ENCODE results near the gene C20orf144. TPM values are rescaled to one million over a fixed set of nuclear protein-coding genes. Genes with fewer than 3 reads are reported as not detected.
"Not testable (repeated sequence)": the region's sequence is repeated elsewhere in the genome, so short reads cannot be mapped to it uniquely, and the experiment has no call there.

Gene C20orf144
- total RNA-seq, 1 donor from 2014 or later = 0.27 TPM

GRCh38 chr20:33644313-33645071 lies 17.6 kb upstream of the C20orf144 start:
- DNase-seq (ENCODE audit: low spot score) = no peak
- Mint-ChIP-seq H3K4me1 (ENCODE audit: low read depth) (peaks cover 10% of the 10 kb centered on the region), H3K27me3 (ENCODE audit: low read depth) (no peaks in the 10 kb centered on the region), H3K27ac (no peak overlapping the region), H3K4me3 (ENCODE audit: low read depth) (no peak overlapping the region), H3K9me3 (no peaks in the 10 kb centered on the region), H3K36me3 (ENCODE audit: low read depth) (peaks cover 36% of the 10 kb centered on the region)
- intact Hi-C loops (cut with micrococcal nuclease) = no loop called here

GRCh38 chr20:33645072-33645358 lies 17.1 kb upstream of the C20orf144 start:
- no peak overlapping the region for H3K27ac Mint-ChIP-seq
- no peak overlapping the region for H3K4me3 Mint-ChIP-seq (ENCODE audit: low read depth)
- H3K4me1 Mint-ChIP-seq (ENCODE audit: low read depth) = peaks cover 10% of the 10 kb centered on the region
- intact Hi-C loops (cut with micrococcal nuclease) = no loop called here
- H3K27me3 Mint-ChIP-seq (ENCODE audit: low read depth) = no peaks in the 10 kb centered on the region
- no peaks in the 10 kb centered on the region for H3K9me3 Mint-ChIP-seq
- peaks cover 31% of the 10 kb centered on the region for H3K36me3 Mint-ChIP-seq (ENCODE audit: low read depth)
- DNase-seq (ENCODE audit: low spot score) = no peak

- H3K4me1 Mint-ChIP-seq (ENCODE audit: low read depth) = peaks cover 10% of the 10 kb centered on the region
- no peaks in the 10 kb centered on the region for H3K9me3 Mint-ChIP-seq
- no peak overlapping the region for H3K4me3 Mint-ChIP-seq (ENCODE audit: low read depth)
- H3K27me3 Mint-ChIP-seq (ENCODE audit: low read depth) = no peaks in the 10 kb centered on the region
- H3K27ac Mint-ChIP-seq = no peak overlapping the region
- no peak for DNase-seq (ENCODE audit: low spot score)
- H3K36me3 Mint-ChIP-seq (ENCODE audit: low read depth) = peaks cover 27% of the 10 kb centered on the region
- intact Hi-C loops (cut with micrococcal nuclease) = no loop called here
Measured at GRCh38 chr20:33645396-33645795, 16.7 kb upstream of the C20orf144 start.

- intact Hi-C loops (cut with micrococcal nuclease) = no loop called here
- H3K4me3 Mint-ChIP-seq (ENCODE audit: low read depth) = no peak overlapping the region
- H3K4me1 Mint-ChIP-seq (ENCODE audit: low read depth) = peaks cover 10% of the 10 kb centered on the region
- H3K9me3 Mint-ChIP-seq = no peaks in the 10 kb centered on the region
- H3K27me3 Mint-ChIP-seq (ENCODE audit: low read depth) = no peaks in the 10 kb centered on the region
- H3K27ac Mint-ChIP-seq = no peak overlapping the region
- DNase-seq (ENCODE audit: low spot score) = no peak
- peaks cover 22% of the 10 kb centered on the region for H3K36me3 Mint-ChIP-seq (ENCODE audit: low read depth)
Measured at GRCh38 chr20:33646191-33646590, 15.9 kb upstream of the C20orf144 start.

GRCh38 chr20:33646959-33647602 lies 15.0 kb upstream of the C20orf144 start:
- DNase-seq (ENCODE audit: low spot score); H3K9me3 Mint-ChIP-seq; H3K4me3 Mint-ChIP-seq (ENCODE audit: low read depth); H3K27ac Mint-ChIP-seq; H3K27me3 Mint-ChIP-seq (ENCODE audit: low read depth); intact Hi-C loops (cut with micrococcal nuclease): not testable (repeated sequence)
- Mint-ChIP-seq H3K4me1 (ENCODE audit: low read depth) (peaks cover 19% of the 10 kb centered on the region), H3K36me3 (ENCODE audit: low read depth) (peaks cover 18% of the 10 kb centered on the region)

GRCh38 chr20:33647603-33648395 lies 14.3 kb upstream of the C20orf144 start:
- Mint-ChIP-seq H3K36me3 (ENCODE audit: low read depth) (peaks cover 18% of the 10 kb centered on the region), H3K9me3 (no peaks in the 10 kb centered on the region), H3K27ac (no peak overlapping the region), H3K27me3 (ENCODE audit: low read depth) (no peaks in the 10 kb centered on the region), H3K4me1 (ENCODE audit: low read depth) (peaks cover 23% of the 10 kb centered on the region), H3K4me3 (ENCODE audit: low read depth) (no peak overlapping the region)
- DNase-seq (ENCODE audit: low spot score) = no peak
- intact Hi-C loops (cut with micrococcal nuclease) = no loop called here

- Mint-ChIP-seq H3K9me3 (no peaks in the 10 kb centered on the region), H3K27ac (no peak overlapping the region), H3K4me1 (ENCODE audit: low read depth) (peaks cover 29% of the 10 kb centered on the region), H3K36me3 (ENCODE audit: low read depth) (peaks cover 18% of the 10 kb centered on the region), H3K4me3 (ENCODE audit: low read depth) (no peak overlapping the region), H3K27me3 (ENCODE audit: low read depth) (no peaks in the 10 kb centered on the region)
- no peak for DNase-seq (ENCODE audit: low spot score)
- intact Hi-C loops (cut with micrococcal nuclease) = no loop called here
Measured at GRCh38 chr20:33648396-33649004, 13.6 kb upstream of the C20orf144 start.

- Mint-ChIP-seq H3K27ac (no peak overlapping the region), H3K27me3 (ENCODE audit: low read depth) (no peaks in the 10 kb centered on the region), H3K4me3 (ENCODE audit: low read depth) (no peak overlapping the region), H3K36me3 (ENCODE audit: low read depth) (peaks cover 18% of the 10 kb centered on the region), H3K4me1 (ENCODE audit: low read depth) (peaks cover 29% of the 10 kb centered on the region), H3K9me3 (no peaks in the 10 kb centered on the region)
- no peak for DNase-seq (ENCODE audit: low spot score)
- intact Hi-C loops (cut with micrococcal nuclease) = no loop called here
Measured at GRCh38 chr20:33649201-33649681, 12.9 kb upstream of the C20orf144 start.

GRCh38 chr20:33650111-33650752 lies 11.9 kb upstream of the C20orf144 start:
- Mint-ChIP-seq H3K4me3 (ENCODE audit: low read depth) (no peak overlapping the region), H3K36me3 (ENCODE audit: low read depth) (peaks cover 10% of the 10 kb centered on the region), H3K27me3 (ENCODE audit: low read depth) (no peaks in the 10 kb centered on the region), H3K27ac (no peak overlapping the region), H3K9me3 (no peaks in the 10 kb centered on the region), H3K4me1 (ENCODE audit: low read depth) (peaks cover 29% of the 10 kb centered on the region)
- DNase-seq (ENCODE audit: low spot score) = no peak
- intact Hi-C loops (cut with micrococcal nuclease) = no loop called here

GRCh38 chr20:33650753-33651561 lies 11.2 kb upstream of the C20orf144 start:
- Mint-ChIP-seq H3K36me3 (ENCODE audit: low read depth) (peaks cover 3% of the 10 kb centered on the region), H3K4me1 (ENCODE audit: low read depth) (peaks cover 29% of the 10 kb centered on the region), H3K27ac (no peak overlapping the region), H3K27me3 (ENCODE audit: low read depth) (no peaks in the 10 kb centered on the region), H3K9me3 (no peaks in the 10 kb centered on the region), H3K4me3 (ENCODE audit: low read depth) (no peak overlapping the region)
- intact Hi-C loops (cut with micrococcal nuclease) = no loop called here
- no peak for DNase-seq (ENCODE audit: low spot score)

- no peaks in the 10 kb centered on the region for H3K36me3 Mint-ChIP-seq (ENCODE audit: low read depth)
- intact Hi-C loops (cut with micrococcal nuclease) = loop anchor here (2.0 kb wide), 1 partner anchor 195 kb away; no protein-coding TSS in a partner anchor
- no peaks in the 10 kb centered on the region for H3K27me3 Mint-ChIP-seq (ENCODE audit: low read depth)
- H3K4me1 Mint-ChIP-seq (ENCODE audit: low read depth) = peaks cover 29% of the 10 kb centered on the region
- no peak overlapping the region for H3K27ac Mint-ChIP-seq
- no peaks in the 10 kb centered on the region for H3K9me3 Mint-ChIP-seq
- DNase-seq (ENCODE audit: low spot score) = no peak
- no peak overlapping the region for H3K4me3 Mint-ChIP-seq (ENCODE audit: low read depth)
Measured at GRCh38 chr20:33651562-33652048, 10.5 kb upstream of the C20orf144 start.

Data from activated T-helper 2 cell treated with anti-CD3 and anti-CD28 coated beads, Interferon-gamma antibody, Interleukin-2, Interleukin-4, amounts not matched to agents 10 μg/mL and 5 μg/mL and 100 μg/mL, durations not matched to agents 14 hours and 24 hours and 36 hours (primary cell).